GM18951 (cell line): Measurements from ENCODE around the gene ATP1A1.

Source experiments
- POLR2A ChIP-seq: IDR thresholded peaks from 4 replicates; pipeline ENCODE4 v1.6.1; 2011; ENCODE audit warnings: mild to moderate bottlenecking; ENCODE audit not compliant: insufficient read length, insufficient read depth; ENCODE audit errors: extremely low read depth
- in situ Hi-C: fragments of 300-500 bp; cut with MboI; formaldehyde crosslinking; loops from one replicate; pipeline ENCODE4 v1.12.0; 2022; ENCODE audit warnings: low sequenced_read_pairs, mixed read lengths, inconsistent platforms; ENCODE audit not compliant: unreplicated experiment

ATP1A1 gene

GRCh38 chr1:116377541-116378529, 4.8 kb downstream of the ATP1A1 start:
- TF ChIP-seq POLR2A = peak; percentile 35
- in situ Hi-C loops = no loop called here

DNA sequence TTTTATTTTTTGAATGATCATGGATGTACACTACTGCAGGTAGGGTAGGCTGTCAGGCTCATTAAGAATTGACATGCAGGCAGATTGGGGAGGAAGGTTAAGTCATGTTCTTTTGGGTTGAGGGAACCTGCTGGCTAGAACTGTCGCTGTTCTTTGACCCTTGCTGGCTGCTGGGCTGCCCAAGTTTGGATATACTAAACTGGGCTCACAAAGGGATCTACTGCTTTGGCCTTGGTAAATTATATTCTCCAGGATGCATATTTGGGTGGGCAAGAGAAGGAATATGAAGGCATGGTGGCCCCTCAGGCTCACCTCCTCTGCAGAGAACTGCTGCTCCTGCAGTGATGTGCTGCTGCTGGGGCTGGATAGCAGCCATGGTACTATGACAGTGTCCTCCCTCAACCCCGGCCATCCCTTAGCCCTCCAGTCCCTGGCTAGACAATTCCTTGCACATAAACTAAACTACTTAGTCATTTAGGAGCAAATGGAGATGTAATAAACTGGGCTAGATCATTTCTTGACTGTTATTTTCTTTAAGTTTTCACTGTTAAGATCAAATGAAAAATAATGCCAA, 6.1 kb downstream of the ATP1A1 start:
- in situ Hi-C loops = no loop called here
- no peak for TF ChIP-seq POLR2A

GRCh38 chr1:116379674-116380498, 6.8 kb downstream of the ATP1A1 start:
- in situ Hi-C loops = no loop called here
- no peak for TF ChIP-seq POLR2A

- in situ Hi-C loops = no loop called here
- TF ChIP-seq POLR2A = no peak
These were observed 7.6 kb downstream of the ATP1A1 start for GRCh38 chr1:116380499-116381242.

DNA sequence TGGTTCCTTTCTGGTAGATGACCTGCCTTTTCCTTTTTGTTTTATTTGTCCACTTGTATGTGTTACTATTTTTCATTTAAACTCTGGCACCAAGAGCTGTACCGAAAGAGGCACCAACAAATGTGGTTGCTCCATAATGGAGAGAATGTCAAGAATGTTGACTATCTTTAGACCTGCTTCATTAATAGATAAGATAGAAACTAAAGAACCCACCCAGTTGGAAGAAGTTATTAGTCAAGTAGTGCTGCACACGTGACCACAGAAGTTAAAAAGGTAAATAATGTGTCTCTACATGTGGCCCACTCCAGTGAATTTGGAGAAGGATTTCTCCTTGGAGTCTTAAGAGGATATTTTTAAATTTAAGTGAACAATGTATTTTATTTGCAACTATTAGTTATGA, 9.3 kb downstream of the ATP1A1 start:
- TF ChIP-seq POLR2A = no peak

GRCh38 chr1:116382857-116383483, 9.9 kb downstream of the ATP1A1 start:
- no peak for TF ChIP-seq POLR2A
- in situ Hi-C loops = no loop called here

More for the DNA sequence above, 9.3 kb downstream of the ATP1A1 start:
- in situ Hi-C loops = no loop called here

DNA sequence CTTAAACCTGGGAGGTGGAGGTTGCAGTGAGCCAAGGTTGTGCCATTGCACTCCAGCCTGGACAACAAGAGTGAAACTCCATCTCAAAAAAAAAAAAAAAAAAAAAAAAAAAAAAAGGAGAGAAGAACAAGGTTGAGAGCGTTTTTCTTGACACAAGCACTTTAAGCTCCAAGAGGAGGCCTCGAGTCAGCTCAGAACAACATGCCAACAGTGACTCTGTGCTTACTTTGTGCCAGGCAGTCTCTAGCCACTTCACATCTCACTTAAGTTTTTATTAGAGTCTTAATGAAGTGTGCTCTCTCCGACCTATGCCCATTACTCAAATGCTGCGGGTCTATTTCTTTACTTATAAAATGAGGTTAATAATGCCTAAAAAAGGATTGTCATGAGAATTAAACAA, 13.0 kb downstream of the ATP1A1 start:
- in situ Hi-C loops = no loop called here
- no peak for TF ChIP-seq POLR2A

- in situ Hi-C loops = no loop called here
- TF ChIP-seq POLR2A = no peak
These were observed 14.5 kb downstream of the ATP1A1 start for GRCh38 chr1:116387551-116387950.

DNA sequence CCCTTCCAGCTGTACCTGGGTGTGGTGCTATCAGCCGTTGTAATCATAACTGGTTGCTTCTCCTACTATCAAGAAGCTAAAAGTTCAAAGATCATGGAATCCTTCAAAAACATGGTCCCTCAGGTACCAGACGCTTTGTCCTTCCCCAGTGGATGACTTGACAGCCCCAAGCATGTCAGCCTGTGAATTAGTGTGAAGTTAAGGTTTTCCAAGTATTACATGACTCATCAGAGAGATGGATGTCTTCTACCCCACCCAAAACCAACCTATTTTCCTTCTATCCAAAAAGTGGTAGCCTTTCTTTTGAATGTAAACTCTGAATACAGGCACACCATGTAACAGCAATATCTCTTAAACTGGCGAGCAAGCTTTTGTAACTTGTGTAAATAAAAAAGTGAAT, 15.1 kb downstream of the ATP1A1 start:
- TF ChIP-seq POLR2A = no peak
- in situ Hi-C loops = no loop called here

DNA sequence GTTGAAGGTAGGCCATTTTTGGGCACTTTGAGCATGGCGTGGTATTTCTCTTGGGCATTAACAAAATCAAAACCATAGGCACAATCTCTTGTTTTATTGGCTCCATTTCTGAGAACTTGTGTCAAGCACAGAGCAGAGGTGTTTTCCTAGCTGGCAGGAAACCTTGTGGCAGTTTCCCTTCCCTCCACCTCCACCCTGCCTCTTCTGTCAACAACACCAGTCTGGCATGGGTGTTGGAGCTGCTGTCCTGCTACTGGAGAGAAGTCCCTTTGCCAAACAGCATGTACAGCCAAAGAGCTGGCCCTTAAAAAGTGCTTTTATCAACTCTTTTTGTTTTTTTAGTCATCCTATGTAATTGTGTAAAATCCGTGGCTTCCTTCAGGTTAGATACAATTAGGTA, 16.0 kb downstream of the ATP1A1 start:
- TF ChIP-seq POLR2A = no peak
- in situ Hi-C loops = no loop called here

- in situ Hi-C loops = no loop called here
- TF ChIP-seq POLR2A = no peak
These were observed 16.6 kb downstream of the ATP1A1 start for GRCh38 chr1:116389686-116390085.

DNA sequence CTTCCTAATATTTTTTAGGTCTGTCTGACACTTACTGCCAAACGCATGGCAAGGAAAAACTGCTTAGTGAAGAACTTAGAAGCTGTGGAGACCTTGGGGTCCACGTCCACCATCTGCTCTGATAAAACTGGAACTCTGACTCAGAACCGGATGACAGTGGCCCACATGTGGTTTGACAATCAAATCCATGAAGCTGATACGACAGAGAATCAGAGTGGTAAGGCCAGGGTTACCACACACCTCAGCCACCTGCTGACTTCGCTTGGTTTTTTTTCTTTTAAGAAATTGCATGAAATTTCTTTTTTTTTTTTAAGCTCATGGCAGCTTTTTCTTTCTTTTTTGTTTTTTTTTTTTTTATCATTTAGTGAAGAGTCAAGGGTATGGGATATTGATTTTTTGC, 17.2 kb downstream of the ATP1A1 start:
- no peak for TF ChIP-seq POLR2A
- in situ Hi-C loops = no loop called here
